Endothelial cell of umbilical vein (primary cell): ENCODE measurements around the gene NBEAL1. TPM values are rescaled to one million over a fixed set of nuclear protein-coding genes. Genes with fewer than 3 reads are reported as not detected.

Experiments
- BruUV-seq: library from RNA; stranded (reverse); fragments of 400-500 nt; replicated peaks from 2 replicates; lab custom pipeline; 2021; lab: Mats Ljungman, UMichigan
- CTCF ChIA-PET: fragments of 300-600, 350-600 bp; sonication (Branson Sonifier 250); formaldehyde crosslinking; loops from one replicate; lab custom pipeline; 2021; ENCODE audit warnings: antibody characterized with exemption, inconsistent platforms; lab: Charles Lee
- POLR2A ChIA-PET: fragments of 300-600, 350-600 bp; sonication (Branson Sonifier 250); formaldehyde crosslinking; loops from one replicate; lab custom pipeline; 2021; ENCODE audit warnings: antibody characterized with exemption, inconsistent platforms; lab: Charles Lee
- DNase-seq: peaks from one replicate; pipeline ENCODE4 v3.0.0-alpha.2; 2011; ENCODE audit warnings: low read depth, low spot score
- FAIRE-seq: peaks from 2 replicates; lab custom pipeline; 2011; peaks lifted over from hg19 to GRCh38; lab: Jason Lieb, UNC
- H2AFZ ChIP-seq: 2 replicates; pipeline ENCODE4 v1.6.0; 2012; ENCODE audit warnings: low read depth, low read length, control low read depth, inconsistent platforms
- H3K27ac ChIP-seq: 2 replicates; pipeline ENCODE4 v1.5.1; 2011; ENCODE audit warnings: low read depth, mild to moderate bottlenecking, control low read depth, low read length, moderate library complexity; ENCODE audit not compliant: insufficient read depth
- H3K27me3 ChIP-seq, 2 experiments: 2 replicates each; pipeline versions ENCODE4 v1.6.0 to v1.6.1; 2011; ENCODE audit warnings: low read length in 2 of 2, mixed read lengths in 1 of 2; ENCODE audit not compliant: control insufficient read depth in 2 of 2, insufficient read depth in 2 of 2
- H3K36me3 ChIP-seq, 2 experiments: 2 replicates in 1 of 2; 3 replicates in 1 of 2; pipeline ENCODE4 v1.5.1; 2011; ENCODE audit warnings: low read length in 2 of 2, mild to moderate bottlenecking in 1 of 2, moderate library complexity in 1 of 2; ENCODE audit not compliant: control insufficient read depth in 2 of 2, insufficient read depth in 2 of 2; ENCODE audit errors: extremely low read depth in 1 of 2
- H3K4me1 ChIP-seq: 3 replicates; pipeline ENCODE4 v1.5.1; 2011; ENCODE audit warnings: mild to moderate bottlenecking, low read length; ENCODE audit not compliant: control insufficient read depth, insufficient read depth; ENCODE audit errors: extremely low read depth
- H3K4me2 ChIP-seq: 2 replicates; pipeline ENCODE4 v1.6.1; 2011; ENCODE audit warnings: low read length, control low read depth, mixed read lengths; ENCODE audit not compliant: insufficient read depth
- H3K4me3 ChIP-seq, 3 experiments: fragments of 200-600 bp in 1 of 3; sonication (generic), shearing (Covaris generic) in 1 of 3; replicated peaks in 1 of 3; 2 replicates each; pipeline ENCODE4 v1.5.1; 2011 to 2016; ENCODE audit warnings: control low read depth in 3 of 3, low read length in 3 of 3, mild to moderate bottlenecking in 2 of 3, inconsistent platforms in 1 of 3, low read depth in 1 of 3, moderate library complexity in 1 of 3; ENCODE audit not compliant: insufficient read depth in 1 of 3
- H3K79me2 ChIP-seq: 2 replicates; pipeline ENCODE4 v1.6.0; 2012; ENCODE audit warnings: low read length, inconsistent platforms; ENCODE audit not compliant: control insufficient read depth, insufficient read depth
- H3K9ac ChIP-seq: replicated peaks from 2 replicates; pipeline ENCODE3; 2011; ENCODE audit warnings: low read length, control low read depth; ENCODE audit not compliant: insufficient read depth; ENCODE audit errors: extremely low read depth
- H3K9me1 ChIP-seq: replicated peaks from 3 replicates; pipeline ENCODE4 v1.6.0; 2011; ENCODE audit warnings: mild to moderate bottlenecking, low read length; ENCODE audit not compliant: control insufficient read depth, insufficient read depth; ENCODE audit errors: extremely low read depth
- H3K9me3 ChIP-seq: replicated peaks from 2 replicates; pipeline ENCODE4 v1.5.1; 2012; ENCODE audit warnings: low read length, inconsistent platforms; ENCODE audit not compliant: control insufficient read depth, insufficient read depth
- H4K20me1 ChIP-seq: replicated peaks from 2 replicates; pipeline ENCODE3; 2011; ENCODE audit warnings: mild to moderate bottlenecking, low read length; ENCODE audit not compliant: control insufficient read depth, insufficient read depth; ENCODE audit errors: extremely low read depth
- EZH2 ChIP-seq: IDR thresholded peaks from 2 replicates; pipeline ENCODE4 v1.6.1; 2012; ENCODE audit warnings: borderline replicate concordance, low read depth, mild to moderate bottlenecking, moderate library complexity, low read length, inconsistent platforms; ENCODE audit not compliant: severe bottlenecking
- FOS ChIP-seq: IDR thresholded peaks from 2 replicates; pipeline ENCODE4 v1.6.1; 2011; ENCODE audit warnings: mild to moderate bottlenecking, low read length, moderate library complexity, borderline replicate concordance; ENCODE audit not compliant: insufficient read depth
- GATA2 ChIP-seq: IDR thresholded peaks from 2 replicates; pipeline ENCODE4 v1.7.0; 2011; ENCODE audit warnings: low read depth, mild to moderate bottlenecking, moderate library complexity, mixed read lengths, low read length; ENCODE audit not compliant: insufficient read length, insufficient read depth
- JUN ChIP-seq: IDR thresholded peaks from 2 replicates; pipeline ENCODE4 v1.6.1; 2011; ENCODE audit warnings: borderline replicate concordance, low read depth; ENCODE audit not compliant: insufficient read length, insufficient read depth
- MYC ChIP-seq: IDR thresholded peaks from one replicate; pipeline ENCODE4 v1.6.1; 2011; ENCODE audit warnings: mild to moderate bottlenecking, low read depth, low read length
- POLR2A ChIP-seq: IDR thresholded peaks from 2 replicates; pipeline ENCODE4 v1.6.1; 2012; ENCODE audit warnings: low read depth, mild to moderate bottlenecking, control low read depth, low read length
- POLR2AphosphoS5 ChIP-seq: IDR thresholded peaks from 2 replicates; pipeline ENCODE4 v1.6.1; 2012; ENCODE audit warnings: low read depth, mild to moderate bottlenecking, control low read depth, low read length, moderate library complexity; ENCODE audit not compliant: insufficient read depth
- dilution Hi-C: fragments of 300-500 bp; cut with MboI; formaldehyde crosslinking; loops from one replicate; pipeline ENCODE4 v1.15.0; 2019; ENCODE audit warnings: low sequenced_read_pairs; ENCODE audit not compliant: extremely low pct_ligation_motif_present
- intact Hi-C: fragments of 100-400 bp; cut with micrococcal nuclease; formaldehyde crosslinking; loops from one replicate; pipeline ENCODE4 v1.10.0; 2022
- polyA plus RNA-seq, 4 experiments: library from polyadenylated mRNA; depleted of rRNA in 3 of 4; stranded (reverse) in 3 of 4; unstranded in 1 of 4; fragments of >200 nt; gene quantifications; 2 replicates each; pipeline versions ENCODE4 v1.2.1 to v1.2.3, GENCODE V29; 2011 to 2012; ENCODE audit warnings: missing spikeins in 1 of 4
- total RNA-seq: library from RNA; stranded (reverse); gene quantifications from 2 replicates; pipeline ENCODE4 v1.2.3, GENCODE V29; 2021
- TF ChIP-seq, protein P1 (sequence below), 2 donors: IDR thresholded peaks; 1 replicate in 1 of 2; 2 replicates in 1 of 2; pipeline ENCODE4 v1.5.1; 2011; ENCODE audit warnings: low read length in 2 of 2, mild to moderate bottlenecking in 2 of 2, moderate library complexity in 2 of 2, control low read depth in 1 of 2, inconsistent platforms in 1 of 2, low read depth in 1 of 2; ENCODE audit not compliant: insufficient read depth in 1 of 2; ENCODE audit errors: extremely low read depth in 1 of 2
- TF ChIP-seq, protein P2 (sequence below): IDR thresholded peaks from 2 replicates; pipeline ENCODE4 v1.6.1; 2011; ENCODE audit not compliant: insufficient read depth, insufficient read length

NBEAL1 gene
- total and polyA plus RNA-seq, 2 donors (not counting 3 experiments of a cell fraction or from before 2014, with no cell fraction given), result 2.1 to 23.3 TPM

DNA sequence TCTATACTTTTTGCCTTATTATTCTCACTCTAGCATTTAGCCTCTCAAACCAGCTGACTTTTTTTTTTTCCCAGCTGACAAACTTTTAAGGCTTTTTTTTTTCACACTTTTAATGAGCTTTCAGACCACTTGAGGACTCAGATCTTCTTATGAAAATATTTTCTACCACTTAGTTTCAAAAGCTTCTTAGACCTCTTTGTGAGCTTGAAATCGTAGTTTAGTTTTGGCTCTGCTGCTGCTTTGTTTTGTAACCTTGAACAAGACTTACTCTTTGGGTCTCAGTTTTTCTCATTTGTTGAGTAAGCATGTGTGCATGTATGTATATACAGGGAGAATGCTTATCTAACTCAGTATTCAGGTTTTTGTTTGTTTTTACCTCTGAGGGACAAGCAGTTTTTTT is 3.5 kb downstream of the NBEAL1 start:
- Histone ChIP-seq H3K9ac (no peak overlapping the region), H3K27ac (no peak overlapping the region), H3K36me3 (no peaks in the 10 kb centered on the region), H3K4me3 (peak overlapping the region in 1 of 3 experiments; percentile 40), H3K27me3 (no peaks in the 10 kb centered on the region), H2AFZ (no peak overlapping the region), H3K9me1 (no peaks in the 10 kb centered on the region), H3K9me3 (no peaks in the 10 kb centered on the region), H4K20me1 (no peaks in the 10 kb centered on the region), H3K4me1 (peaks cover 26% of the 10 kb centered on the region), H3K79me2 (peaks cover 11% of the 10 kb centered on the region), H3K4me2 (peak overlapping the region; percentile 74)
- FAIRE-seq (no peak), DNase-seq (peak; percentile 55)
- intact Hi-C loops, result loop anchor here (5.0 to 10.0 kb wide), 3 partner anchors 89 to 437 kb away; partner anchors contain the start of gene FAM117B
- ChIA-PET CTCF (interaction anchor here (0.6 to 1.5 kb wide), 6 partner anchors 10 to 407 kb away, joined by 3 to 5 read pairs (median 3); no protein-coding TSS in a partner anchor), POLR2A (no interaction called here)
- dilution Hi-C loops, result no loop called here
- BruUV-seq, result no TSS peak
- TF ChIP-seq, protein P1, sequence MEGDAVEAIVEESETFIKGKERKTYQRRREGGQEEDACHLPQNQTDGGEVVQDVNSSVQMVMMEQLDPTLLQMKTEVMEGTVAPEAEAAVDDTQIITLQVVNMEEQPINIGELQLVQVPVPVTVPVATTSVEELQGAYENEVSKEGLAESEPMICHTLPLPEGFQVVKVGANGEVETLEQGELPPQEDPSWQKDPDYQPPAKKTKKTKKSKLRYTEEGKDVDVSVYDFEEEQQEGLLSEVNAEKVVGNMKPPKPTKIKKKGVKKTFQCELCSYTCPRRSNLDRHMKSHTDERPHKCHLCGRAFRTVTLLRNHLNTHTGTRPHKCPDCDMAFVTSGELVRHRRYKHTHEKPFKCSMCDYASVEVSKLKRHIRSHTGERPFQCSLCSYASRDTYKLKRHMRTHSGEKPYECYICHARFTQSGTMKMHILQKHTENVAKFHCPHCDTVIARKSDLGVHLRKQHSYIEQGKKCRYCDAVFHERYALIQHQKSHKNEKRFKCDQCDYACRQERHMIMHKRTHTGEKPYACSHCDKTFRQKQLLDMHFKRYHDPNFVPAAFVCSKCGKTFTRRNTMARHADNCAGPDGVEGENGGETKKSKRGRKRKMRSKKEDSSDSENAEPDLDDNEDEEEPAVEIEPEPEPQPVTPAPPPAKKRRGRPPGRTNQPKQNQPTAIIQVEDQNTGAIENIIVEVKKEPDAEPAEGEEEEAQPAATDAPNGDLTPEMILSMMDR (IDR thresholded peaks at IDR 0.05; ENCODE audit: extremely low read depth in 1 of 2, insufficient read depth in 1 of 2, low read depth in 1 of 2, low read length in 2 of 2), result no peak
- no peak for TF ChIP-seq FOS
- TF ChIP-seq POLR2AphosphoS5, result no peak
- TF ChIP-seq, protein P2, sequence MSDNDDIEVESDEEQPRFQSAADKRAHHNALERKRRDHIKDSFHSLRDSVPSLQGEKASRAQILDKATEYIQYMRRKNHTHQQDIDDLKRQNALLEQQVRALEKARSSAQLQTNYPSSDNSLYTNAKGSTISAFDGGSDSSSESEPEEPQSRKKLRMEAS, result no peak
- no peak for TF ChIP-seq JUN
- no peak for TF ChIP-seq MYC
- no peak for TF ChIP-seq POLR2A
- TF ChIP-seq GATA2, result no peak
- TF ChIP-seq EZH2, result no peak
